ENCODE measurements around the gene TMEM181.
"Not testable (repeated sequence)": the region's sequence is repeated elsewhere in the genome, so short reads cannot be mapped to it uniquely, and the experiment has no call there.

TMEM181 gene

DNA sequence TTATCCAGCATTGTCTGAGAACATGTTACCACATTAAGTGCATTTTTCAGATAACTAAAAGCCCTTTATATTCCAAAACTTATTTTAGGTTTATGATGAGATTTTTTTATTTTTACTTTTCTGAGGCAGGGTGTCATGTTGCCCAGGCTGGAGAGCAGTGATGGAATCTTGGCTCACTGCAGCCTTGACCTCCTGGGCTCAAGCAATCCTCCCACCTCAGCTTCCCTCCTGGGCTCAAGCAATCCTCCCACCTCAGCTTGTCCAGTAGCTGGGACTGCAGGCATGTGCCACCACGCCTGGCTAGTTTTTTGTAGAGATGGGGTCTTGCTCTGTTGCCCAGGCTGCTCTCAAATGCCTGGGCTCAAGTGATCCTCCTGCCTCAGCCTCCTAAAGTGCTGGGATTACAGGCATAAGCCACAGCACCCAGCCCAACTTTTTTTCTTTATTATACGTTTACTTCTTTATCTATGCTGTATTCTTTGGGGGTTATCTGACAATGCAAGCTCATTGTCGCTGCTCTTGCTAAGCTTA lies 78.5 kb downstream of the TMEM181 start:
- no peak for DNase-seq (ENCODE audit: low read depth in 2 of 2)

DNA sequence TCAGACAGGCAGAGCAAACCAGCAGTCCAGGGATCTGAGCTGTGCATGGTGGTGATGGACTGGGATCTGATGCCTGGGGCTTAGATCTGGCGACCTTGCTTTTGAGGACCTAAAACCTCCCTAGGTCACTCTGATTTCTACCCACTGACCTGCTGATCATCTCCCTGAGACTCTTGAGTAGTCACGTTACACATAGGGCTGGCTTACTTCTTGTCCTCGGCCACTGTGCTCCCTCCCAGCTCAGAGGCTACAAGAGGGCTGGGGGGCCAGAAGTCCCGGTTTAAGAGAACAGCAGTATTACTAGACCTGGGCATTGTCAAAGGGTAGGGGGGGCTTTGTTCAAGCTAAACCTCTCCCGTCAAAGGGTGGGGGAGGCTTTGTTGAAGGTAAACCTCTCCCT lies 79.2 kb downstream of the TMEM181 start:
- DNase-seq (ENCODE audit: low read depth in 2 of 2): no peak

DNA sequence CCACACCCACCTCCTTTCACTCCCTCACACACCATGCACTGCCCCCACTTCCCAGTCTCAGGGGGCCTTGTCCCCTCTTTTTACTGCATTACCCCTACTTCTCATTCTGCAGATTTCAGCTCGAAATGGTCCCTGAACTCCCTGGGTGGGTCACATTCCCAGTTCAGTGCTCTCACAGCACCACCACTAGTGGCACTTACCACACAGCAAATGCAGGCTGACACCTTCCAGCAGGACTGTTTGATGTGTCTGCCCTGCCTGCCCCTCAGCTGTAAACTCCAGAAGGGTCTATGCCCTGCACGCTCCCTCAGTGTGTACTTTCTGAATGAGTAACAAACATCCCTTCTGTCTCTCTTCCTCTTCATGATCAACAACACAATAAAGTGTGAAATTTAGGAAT lies 80.6 kb downstream of the TMEM181 start:
- no peak for DNase-seq (ENCODE audit: low read depth in 2 of 2)

DNA sequence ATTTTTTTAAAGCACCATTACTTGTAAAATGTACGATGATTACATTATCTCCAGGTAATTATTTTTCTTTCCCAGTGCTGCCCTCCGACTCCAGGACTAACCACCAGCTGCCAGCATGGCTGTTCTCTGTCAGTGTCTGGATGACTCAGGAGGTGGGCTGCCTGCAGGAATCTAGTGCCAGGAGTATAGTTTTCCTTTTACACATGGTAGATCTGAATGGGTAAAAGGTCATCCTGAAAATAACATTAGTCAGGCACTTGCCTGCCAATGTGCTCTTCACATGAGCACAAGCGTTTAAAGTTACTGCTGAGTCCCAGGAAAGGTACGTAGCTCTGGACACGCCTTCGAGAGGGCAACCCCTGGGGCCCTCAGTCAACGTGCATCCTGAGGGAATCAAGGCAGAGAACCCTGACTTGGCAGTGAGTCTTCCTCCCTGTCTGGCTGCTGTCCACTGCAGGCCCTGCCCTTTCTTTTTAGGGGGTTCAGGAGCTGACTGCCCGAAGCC lies 82.3 kb downstream of the TMEM181 start:
- DNase-seq (ENCODE audit: low read depth in 2 of 2): no peak

DNA sequence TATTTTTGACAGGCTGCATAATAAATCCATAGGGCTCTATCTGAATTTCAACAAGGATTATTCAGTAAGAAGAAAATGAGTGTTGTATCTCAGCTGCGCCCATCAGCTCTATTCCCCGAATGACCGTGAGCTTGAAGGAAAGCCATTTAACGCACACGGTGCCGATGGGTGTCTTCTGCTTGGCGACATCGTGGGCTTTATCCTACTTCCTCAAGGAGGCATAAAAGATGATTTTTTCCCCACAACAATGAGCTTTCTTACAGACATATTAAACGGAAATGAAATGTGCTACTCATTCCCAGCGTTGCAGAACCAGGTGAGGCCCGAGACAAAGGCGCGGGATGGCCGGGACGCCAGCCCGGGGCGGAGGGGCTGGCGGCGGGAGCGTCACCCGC lies 83.9 kb downstream of the TMEM181 start:
- DNase-seq (ENCODE audit: low read depth in 2 of 2): no peak

DNA sequence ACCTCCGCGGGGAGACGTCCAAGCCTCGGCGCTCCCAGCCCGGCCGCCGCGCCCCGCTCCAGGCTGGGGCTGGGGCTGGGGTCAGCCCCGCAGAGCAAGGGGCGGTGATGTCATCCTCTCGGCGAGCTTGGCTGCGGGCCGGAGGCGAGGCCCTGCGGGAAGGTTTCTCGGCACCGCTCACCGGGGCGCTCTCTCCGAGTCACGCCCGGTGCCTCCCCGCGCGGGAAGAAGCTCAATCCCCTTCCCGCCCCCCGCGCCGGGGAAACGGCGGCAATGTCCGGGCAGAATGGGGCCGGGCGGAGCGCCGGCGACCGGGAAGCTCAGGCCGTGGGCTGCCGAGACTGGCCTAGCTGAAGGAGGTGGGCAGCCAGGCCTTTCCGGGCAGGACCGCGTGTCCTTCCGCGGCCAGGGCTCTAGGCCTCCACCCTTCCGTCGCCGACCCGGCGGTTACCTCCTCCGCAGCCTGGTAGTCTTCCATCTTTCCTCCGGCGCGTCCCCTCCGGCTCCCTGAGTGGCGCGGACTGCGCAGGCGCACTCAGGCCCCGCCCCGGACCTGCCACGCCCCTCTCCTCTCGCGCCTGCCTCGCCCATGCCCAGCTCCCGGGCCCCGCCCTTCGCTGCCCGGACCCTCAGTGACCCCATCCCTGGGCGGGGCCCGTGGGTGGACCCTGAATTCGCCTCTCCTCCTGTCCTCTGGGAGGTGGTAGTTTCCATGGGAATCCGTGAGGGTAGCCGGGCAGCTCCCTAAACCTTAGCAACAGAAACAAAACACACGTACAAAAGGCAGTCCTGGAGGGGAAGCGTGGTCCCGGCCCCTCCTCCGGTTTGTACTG lies 84.6 kb downstream of the TMEM181 start, which contains the start of gene DYNLT1:
TSS of gene DYNLT1 (minus strand) at position 513 of the 833 bp plus-strand sequence. CDS start at position 478, 35 bp downstream.
- DNase-seq (ENCODE audit: low read depth in 2 of 2): peak; percentile 61 to 87

DNA sequence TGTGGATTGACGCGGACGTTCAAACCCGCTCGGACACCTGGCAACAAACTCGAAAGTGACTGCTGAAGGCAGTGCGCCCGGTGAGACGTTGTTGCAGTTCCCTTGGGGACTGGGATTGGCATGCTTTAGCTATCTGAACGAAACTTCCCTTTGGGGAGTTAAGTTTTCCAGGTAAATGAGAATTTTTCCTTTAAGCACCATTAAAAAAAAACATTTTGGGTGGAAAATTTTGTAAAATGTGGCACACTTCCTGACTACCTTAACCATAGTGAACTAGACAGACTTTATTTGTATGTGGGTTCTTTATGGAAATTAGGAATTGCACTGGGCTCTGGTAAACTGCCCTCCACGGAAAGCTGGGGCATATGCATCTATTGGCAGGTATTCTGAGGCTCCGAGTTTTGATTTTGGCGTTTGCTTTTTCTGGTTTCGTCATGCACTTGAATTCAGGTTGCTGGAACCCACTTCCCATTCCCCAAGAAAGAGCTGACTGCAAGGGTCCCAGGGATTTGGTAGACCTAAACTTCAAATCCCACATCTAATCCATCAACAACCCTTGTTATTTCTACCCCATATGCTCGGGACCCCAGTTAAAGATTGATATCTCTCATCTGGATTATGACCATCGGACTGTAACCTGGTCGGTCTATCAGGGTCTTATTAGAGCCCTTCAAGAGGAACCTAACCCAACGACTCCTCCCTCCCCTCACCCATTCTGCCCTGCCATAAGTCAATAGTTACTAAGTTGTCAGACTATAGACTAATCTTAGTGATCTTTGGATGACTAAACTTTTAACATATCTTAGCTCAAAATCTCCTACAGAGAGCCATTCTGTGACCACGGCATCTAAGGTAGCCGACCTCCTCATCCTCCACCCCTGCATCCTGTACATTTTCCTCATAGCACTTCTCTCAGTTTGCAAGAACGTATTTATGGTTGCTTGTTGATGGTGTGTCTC lies 85.5 kb downstream of the TMEM181 start:
- no peak for DNase-seq (ENCODE audit: low read depth in 2 of 2)

DNA sequence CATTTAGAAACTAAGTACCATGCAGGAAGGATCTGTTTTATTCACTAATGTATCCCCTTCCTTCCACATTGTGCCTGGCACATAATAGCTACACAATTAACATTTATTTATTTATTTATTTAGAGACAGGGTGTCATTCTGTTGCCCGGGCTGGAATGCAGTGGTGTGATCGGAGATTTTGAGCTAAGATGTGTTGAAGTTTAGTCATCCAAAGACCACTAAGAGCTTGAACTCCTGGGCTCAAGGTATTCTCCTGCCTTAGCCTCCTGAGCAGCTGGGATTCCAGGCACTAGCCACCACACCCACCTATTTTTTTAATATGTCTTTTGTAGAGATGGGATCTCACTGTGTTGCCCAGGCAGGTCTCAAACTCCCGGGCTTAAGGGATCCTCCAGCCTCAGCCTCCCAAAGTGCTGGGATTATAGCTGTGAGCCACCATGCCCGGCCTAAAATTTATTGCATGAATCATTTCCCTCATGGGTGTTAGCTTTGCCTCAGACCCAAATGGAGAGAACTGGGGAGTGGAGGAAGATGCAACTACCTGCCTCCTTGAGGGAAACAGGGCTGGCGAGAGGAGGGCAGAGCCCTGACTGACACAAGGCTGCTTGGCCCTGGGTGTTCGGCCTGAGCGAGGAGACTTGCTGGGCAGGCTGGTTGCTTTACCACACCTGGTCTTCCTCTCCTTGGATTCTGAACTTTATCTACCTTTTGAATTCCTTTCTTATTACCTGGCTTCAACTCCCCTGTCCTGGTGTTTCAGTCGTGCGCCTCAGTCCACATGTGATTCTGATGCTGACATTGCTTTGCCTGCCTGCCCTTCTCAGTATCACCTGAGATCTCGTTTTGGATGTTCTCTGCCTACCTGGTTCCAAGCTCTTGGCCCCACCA lies 86.4 kb downstream of the TMEM181 start:
- DNase-seq (ENCODE audit: low read depth in 2 of 2): no peak

DNA sequence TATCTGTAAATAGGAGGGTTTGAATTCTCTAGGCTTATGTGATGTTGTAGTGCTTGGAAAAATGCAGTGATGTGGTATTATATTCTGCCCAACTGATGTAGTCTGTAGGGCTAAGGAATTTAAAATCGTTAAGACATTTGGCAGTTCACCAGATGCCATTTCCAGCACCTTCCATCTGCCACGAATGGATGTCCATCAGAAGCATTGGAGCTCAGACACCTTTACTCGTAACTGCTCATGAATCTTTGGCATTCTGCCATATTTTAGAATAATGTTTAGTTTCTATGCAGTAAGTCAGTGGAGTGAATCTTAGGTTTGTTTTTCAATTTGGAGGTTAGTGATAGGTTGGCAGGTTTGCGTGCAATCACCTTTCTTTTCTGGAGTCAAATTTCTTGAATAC lies 87.6 kb downstream of the TMEM181 start:
- no peak for DNase-seq (ENCODE audit: low read depth in 2 of 2)

DNA sequence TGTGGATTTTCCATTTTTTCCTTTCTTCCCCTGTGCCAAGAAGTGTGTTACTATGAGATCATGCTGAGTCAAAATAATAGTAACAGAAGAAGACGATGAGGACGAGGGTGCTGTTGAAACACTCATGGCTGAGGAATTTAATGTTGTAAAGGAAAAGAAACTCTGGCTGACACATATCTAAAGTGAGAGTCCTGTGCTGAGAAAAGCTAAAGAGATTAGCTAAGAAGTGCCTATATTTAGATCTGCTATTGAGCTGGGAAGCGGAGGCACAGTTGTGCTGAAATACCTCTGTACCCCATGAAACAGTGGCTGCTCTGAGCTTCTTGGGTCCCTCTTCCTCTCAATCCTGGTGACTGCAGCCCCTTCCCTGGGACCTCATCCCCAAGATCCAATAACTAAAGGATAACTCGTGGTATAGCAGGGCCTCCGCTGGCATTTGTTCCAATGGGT lies 88.8 kb downstream of the TMEM181 start:
- no peak for DNase-seq (ENCODE audit: low read depth in 2 of 2)

DNA sequence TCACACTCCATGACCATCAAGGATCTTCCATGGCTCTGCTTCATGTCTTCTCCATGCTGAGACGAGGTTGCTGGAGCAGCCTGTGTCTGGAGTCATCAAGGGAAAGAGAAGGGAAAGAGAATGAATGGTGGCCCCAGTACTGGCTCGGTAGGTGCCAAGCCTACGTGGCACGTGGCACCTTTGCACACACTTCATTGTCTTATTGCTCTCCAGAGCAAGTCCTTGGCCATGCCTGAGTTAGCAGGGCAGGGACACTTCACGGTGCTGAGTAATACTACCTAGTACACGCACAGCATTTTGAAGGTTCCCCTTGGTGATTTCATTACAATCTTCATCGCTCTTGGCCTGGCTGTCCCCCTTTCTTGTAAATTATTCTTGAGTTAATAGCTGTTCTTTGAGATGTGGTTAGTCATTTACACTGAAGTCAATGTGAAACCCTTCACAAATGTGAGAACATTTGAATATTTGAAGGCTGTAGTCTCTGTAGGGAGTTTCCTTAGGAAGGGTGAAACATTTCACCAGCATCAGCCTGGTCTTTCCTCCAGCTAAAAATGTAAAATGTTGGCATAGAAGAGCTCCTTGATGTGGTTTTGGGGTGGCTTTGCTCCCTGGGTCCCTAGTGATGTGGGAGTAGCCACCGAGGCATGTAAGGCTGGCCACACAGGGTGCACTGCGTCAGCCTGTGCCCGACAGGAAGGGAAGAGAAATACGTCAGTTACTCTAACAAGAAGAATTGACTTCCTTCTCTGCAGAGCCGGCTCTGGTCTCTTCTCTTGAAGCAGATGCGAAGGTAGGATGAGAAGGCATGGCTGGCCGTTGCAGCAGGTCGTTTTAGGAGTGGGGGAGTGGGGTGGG lies 89.6 kb downstream of the TMEM181 start, which contains the start of gene SYTL3:
TSS of gene SYTL3 (plus strand) at position 766 of the 855 bp plus-strand sequence. CDS start 13,215 bp downstream, outside the sequence.
- peak; percentile 39 to 51 for DNase-seq (ENCODE audit: low read depth in 2 of 2)

DNA sequence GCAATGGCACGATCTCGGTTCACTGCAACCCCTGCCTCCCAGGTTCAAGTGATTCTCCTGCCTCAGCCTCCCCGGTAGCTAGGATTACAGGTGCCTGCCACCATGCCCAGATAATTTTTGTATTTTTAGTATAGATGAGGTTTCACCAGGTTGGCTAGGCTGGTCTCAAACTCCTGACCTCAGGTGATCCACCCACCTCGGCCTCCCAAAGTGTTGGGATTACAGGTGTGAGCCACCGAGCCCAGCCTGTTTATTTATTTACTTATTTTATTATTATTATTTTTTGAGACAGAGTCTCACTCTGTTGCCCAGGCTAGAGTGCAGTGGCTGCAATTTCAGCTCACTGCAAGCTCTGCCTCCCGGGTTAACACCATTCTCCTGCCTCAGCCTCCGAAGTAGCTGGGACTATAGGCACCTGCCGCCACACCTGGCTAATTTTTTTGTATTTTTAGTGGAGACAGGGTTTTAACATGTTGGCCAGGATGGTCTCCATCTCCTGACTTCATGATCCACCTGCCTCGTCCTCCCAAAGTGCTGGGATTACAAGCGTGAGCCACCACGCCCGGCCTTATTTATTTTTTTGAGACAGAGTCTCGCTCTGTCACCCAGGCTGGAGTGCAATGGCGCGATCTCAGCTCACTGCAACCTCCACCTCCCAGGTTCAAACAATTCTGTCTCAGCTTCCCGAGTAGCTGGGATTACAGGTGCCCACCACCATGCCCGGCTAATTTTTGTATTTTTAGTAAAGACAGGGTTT lies 92.3 kb downstream of the TMEM181 start:
- DNase-seq (ENCODE audit: low read depth in 2 of 2): not testable (repeated sequence)

DNA sequence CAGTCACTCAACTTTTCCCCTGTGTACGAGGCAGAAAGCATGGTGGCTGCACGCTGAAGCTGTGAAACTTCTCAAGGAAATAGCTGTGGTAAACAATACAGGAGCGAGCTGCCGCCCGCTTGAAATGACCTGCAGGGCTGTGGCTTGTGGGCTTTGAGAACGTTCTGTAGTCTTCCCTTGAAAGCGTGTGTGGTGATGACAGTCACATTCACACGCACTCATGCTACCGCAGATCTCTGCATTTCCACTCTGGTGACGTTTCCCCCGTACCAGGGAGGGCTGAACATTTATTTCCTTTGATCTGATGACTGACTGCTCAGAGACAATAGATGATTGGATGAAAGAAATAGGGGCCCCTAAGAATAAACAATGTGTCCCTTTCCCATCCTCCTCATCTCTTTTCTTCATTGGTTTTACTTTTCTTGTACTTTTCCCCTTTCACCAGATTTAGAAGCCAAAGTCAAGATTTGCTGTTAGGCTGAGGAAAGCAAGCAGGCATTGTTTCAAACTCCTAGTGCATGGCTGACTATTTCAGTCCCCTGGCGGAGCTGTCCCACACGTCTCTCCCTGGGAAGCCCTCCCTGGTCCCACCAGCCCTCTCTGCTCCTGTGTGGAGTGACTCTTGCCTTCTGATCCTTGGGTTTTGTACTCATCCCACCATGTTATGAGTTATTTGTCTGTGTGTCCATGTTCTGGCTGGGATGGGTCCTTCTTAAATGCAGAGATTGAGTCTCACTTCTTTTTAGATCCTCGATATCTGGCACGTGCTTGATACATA lies 93.9 kb downstream of the TMEM181 start:
- DNase-seq (ENCODE audit: low read depth in 2 of 2): peak; percentile 41 to 67

DNA sequence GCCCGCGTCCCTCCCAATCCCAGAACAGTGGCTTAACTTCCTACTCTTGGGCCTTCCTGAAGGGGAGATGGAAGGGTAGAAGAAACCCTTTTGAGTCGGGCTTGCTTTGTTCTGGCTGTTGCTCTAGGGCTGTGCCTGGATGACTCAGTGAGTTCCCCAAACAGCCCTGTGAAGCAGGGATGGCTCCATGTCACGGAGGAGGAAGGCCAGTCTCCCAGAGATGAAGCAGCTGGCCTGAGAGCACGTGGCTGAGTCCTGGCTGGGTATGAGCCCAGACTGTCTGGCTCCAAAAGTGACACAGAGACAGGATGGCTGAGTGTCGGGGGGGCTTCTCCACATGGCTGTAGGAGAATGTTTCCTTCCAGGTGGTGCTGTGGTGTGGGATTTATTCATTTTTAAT lies 94.6 kb downstream of the TMEM181 start:
- DNase-seq (ENCODE audit: low read depth in 2 of 2): no peak

DNA sequence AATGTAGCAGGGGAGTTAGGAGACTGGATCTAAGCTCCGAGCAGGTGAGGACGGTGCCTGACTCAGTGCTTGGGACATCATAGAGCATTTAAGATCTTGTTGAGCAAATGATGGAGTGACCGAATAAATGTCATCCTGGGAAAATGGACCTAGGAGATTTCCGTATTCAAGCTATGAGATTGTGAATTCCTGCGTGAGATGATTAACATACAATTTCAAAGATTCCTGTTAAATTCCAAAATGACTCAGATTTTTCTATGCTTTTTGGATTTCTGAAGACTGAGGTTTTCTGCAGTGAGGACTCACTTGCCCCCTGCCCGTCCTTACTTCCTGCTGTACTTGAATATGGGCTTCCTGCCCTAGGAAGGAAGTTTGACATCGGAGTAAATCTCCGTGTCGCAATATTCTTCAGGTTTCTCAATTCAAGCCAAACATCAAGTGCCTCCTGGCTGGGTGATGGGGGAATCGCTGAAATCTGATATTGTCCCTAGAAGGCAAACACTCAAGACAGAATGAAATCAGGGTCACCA lies 95.1 kb downstream of the TMEM181 start:
- DNase-seq (ENCODE audit: low read depth in 2 of 2): no peak

DNA sequence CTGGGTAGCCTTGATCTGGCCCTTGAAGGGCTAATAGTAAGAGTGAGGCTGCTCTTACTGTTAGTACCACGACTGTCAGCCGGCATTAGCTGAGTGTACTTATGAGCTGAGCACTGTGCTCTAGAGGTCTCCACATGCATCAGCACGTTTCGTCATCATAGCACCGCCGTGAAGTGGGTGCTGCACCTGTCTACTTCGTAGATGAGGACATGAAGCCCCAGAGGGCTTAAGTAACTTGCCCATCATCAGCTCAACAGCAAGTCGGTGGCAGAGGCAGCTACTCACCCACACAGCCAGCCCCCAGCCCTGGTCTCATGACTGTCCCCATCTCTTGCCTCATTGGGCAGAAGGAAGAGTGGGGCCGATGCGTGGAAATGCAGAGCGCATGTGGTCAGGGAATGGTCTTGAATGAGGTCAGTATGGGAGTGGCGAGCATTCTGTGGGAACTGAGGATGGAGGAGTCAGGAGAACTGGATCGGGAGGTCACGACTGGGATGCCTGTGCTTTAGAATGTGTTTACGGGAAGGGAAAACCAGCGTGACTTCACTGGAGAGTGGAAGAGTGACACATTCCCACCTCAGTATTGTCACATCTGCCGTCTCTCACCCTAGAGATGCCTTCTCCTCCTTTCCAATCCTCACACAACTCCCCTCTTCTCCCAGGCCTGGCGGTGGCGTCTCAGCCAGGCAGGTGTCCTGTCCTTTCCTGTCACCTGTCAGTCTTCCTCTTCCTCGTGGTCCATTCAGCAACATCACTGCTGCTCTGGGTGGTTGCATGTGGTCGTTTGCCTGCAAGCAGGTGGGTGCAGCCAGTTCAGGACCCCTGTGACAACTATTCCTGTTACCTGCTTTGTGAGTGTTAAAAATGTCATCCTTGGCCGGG lies 95.9 kb downstream of the TMEM181 start:
- DNase-seq (ENCODE audit: low read depth in 2 of 2): no peak

DNA sequence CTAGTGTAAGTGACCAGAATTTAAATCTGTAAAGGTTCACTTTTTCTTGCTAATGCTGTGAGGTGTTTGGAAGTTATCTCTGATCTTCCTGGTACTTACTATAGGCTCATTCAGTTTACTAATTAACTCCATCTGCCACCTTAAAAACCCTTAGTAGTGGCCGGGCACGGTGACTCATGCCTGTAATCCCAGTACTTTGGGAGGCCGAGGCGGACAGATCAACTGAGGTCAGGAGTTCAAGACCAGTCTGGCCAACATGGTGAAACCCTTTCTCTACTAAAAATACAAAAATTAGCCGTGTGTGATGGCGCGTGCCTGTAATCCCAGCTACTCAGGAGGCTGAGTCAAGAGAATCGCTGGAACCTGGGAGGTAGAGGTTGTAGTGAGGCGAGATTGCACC lies 97.1 kb downstream of the TMEM181 start:
- DNase-seq (ENCODE audit: low read depth in 2 of 2): not testable (repeated sequence)
